CD4-positive, alpha-beta memory T cell (primary cell): ENCODE results near the gene ADAMTSL1. TPM values are rescaled to one million over a fixed set of nuclear protein-coding genes. Genes with fewer than 3 reads are reported as not detected.

Experiments
- CTCF ChIA-PET: fragments of 350-600 bp; sonication (Branson Sonifier 250); formaldehyde crosslinking; loops from one replicate; lab custom pipeline; 2021; ENCODE audit warnings: inconsistent platforms; ENCODE audit not compliant: partially characterized antibody; lab: Charles Lee
- POLR2A ChIA-PET: fragments of 350-600 bp; sonication (Branson Sonifier 250); formaldehyde crosslinking; loops from one replicate; lab custom pipeline; 2021; ENCODE audit not compliant: partially characterized antibody; lab: Charles Lee
- DNase-seq, 5 donors: peaks; one replicate each; pipeline versions ENCODE4 v3.0.0 to v3.0.0-alpha.2; 2020 to 2022; ENCODE audit warnings: mixed read lengths in 1 of 5
- H3K27ac ChIP-seq: one replicate; pipeline ENCODE4 v1.7.0; 2013; ENCODE audit warnings: low read depth, low read length
- H3K27me3 ChIP-seq: 2 replicates; pipeline ENCODE4 v1.7.0; 2013; ENCODE audit warnings: mild to moderate bottlenecking, low read length, moderate library complexity; ENCODE audit not compliant: insufficient read depth
- H3K36me3 ChIP-seq: 2 replicates; pipeline ENCODE4 v1.7.0; 2013; ENCODE audit warnings: mild to moderate bottlenecking, low read length, moderate library complexity; ENCODE audit not compliant: insufficient read depth
- H3K4me1 ChIP-seq: 2 replicates; pipeline ENCODE4 v1.7.0; 2013; ENCODE audit warnings: mild to moderate bottlenecking, low read length, moderate library complexity; ENCODE audit not compliant: insufficient read depth
- H3K4me3 ChIP-seq, 2 donors: one replicate each; pipeline ENCODE4 v1.7.0; 2013; ENCODE audit warnings: low read length in 2 of 2, mild to moderate bottlenecking in 1 of 2
- H3K9me3 ChIP-seq, 2 donors: one replicate each; pipeline ENCODE4 v1.7.0; 2013; ENCODE audit warnings: low read length in 2 of 2, control low read depth in 1 of 2; ENCODE audit not compliant: control insufficient read depth in 1 of 2
- H3K27ac Mint-ChIP-seq, 7 donors: one replicate each; pipeline ENCODE4 v1.8.0; 2020 to 2021; ENCODE audit warnings: mixed read lengths in 7 of 7, mild to moderate bottlenecking in 6 of 7, inconsistent platforms in 3 of 7, moderate library complexity in 3 of 7
- H3K27me3 Mint-ChIP-seq, 2 donors: one replicate each; pipeline ENCODE4 v1.8.0; 2020 to 2021; ENCODE audit warnings: mixed read lengths in 2 of 2
- H3K36me3 Mint-ChIP-seq, 2 donors: one replicate each; pipeline ENCODE4 v1.8.0; 2020 to 2021; ENCODE audit warnings: mixed read lengths in 2 of 2, inconsistent platforms in 1 of 2, mild to moderate bottlenecking in 1 of 2
- H3K4me1 Mint-ChIP-seq, 4 donors: one replicate each; pipeline ENCODE4 v1.8.0; 2020 to 2021; ENCODE audit warnings: mixed read lengths in 4 of 4, mild to moderate bottlenecking in 1 of 4
- H3K4me3 Mint-ChIP-seq, 8 donors: one replicate each; pipeline ENCODE4 v1.8.0; 2020 to 2021; ENCODE audit warnings: mixed read lengths in 8 of 8, mild to moderate bottlenecking in 7 of 8, moderate library complexity in 6 of 8, inconsistent platforms in 3 of 8
- H3K9me3 Mint-ChIP-seq, 8 donors: one replicate each; pipeline ENCODE4 v1.8.0; 2020 to 2021; ENCODE audit warnings: mixed read lengths in 8 of 8, mild to moderate bottlenecking in 5 of 8, inconsistent platforms in 3 of 8, moderate library complexity in 1 of 8
- intact Hi-C: fragments of 100-400 bp; cut with micrococcal nuclease; formaldehyde crosslinking; loops from one replicate; pipeline ENCODE4 v1.15.1; 2023
- polyA plus RNA-seq, 2 donors: library from polyadenylated mRNA; unstranded; fragments of 300-500 nt; fragmentation: Illumina TruSeq; gene quantifications; one replicate each; pipeline ENCODE4 v1.2.3, GENCODE V29; 2021
- total RNA-seq, 2 experiments: library from RNA; stranded (reverse); gene quantifications; one replicate each; pipeline ENCODE4 v1.2.3, GENCODE V29; 2021

ADAMTSL1 gene
- total and polyA plus RNA-seq, 4 experiments from 2014 or later, result not detected

DNA sequence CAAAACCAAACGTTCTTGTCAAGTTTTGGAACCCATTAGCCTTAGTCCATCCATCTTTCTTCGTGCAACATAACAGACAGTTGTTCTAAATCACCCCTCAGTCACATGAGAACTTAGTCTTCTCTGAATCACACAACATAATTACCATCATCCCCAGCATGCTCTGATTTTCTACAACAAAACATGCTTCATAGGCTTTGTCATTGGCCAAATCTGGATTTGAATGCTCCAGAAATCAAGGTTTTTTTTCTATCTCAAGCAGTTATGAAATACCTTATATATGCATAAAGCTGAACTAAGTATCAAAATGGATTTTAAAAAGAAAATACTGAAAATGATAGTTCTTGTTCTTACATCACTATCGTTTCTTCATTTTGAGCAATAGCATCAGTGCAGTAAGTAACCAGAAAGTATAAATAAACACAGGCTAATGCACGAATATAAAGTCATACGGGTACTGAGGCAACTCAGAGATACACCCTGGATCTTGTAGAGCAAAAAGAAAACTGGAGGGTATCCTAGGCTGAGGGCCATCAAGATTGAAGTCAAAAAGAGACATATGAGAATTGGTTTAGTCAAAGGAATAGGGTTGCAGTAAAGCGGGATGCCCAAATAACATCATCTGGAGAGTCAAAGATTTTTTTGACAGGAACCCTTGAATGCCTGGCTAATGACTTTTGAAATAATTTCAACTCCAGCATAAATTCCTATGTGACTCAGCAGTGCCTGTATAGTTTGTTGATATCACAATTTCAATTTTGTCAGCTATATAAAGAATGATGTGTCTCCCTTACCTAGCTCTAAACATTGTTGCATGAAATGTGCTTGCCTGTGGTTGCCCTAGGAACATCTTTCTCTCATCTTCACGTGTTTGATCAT, 164.7 kb downstream of the ADAMTSL1 start:
- Mint-ChIP-seq H3K36me3 (no peaks in the 10 kb centered on the region), H3K4me3 (no peak overlapping the region), H3K27me3 (no peaks in the 10 kb centered on the region), H3K27ac (no peak overlapping the region), H3K9me3 (peaks cover 0 to 5% (median 0%) of the 10 kb centered on the region in 8 donors), H3K4me1 (no peaks in the 10 kb centered on the region)
- H3K27ac ChIP-seq, result no peak overlapping the region
- ChIA-PET POLR2A (no interaction called here), CTCF (no interaction called here)
- H3K9me3 ChIP-seq, result no peaks in the 10 kb centered on the region
- no peak for DNase-seq
- no peaks in the 10 kb centered on the region for H3K4me1 ChIP-seq
- H3K4me3 ChIP-seq, result no peak overlapping the region
- intact Hi-C loops, result no loop called here
- H3K27me3 ChIP-seq, result no peaks in the 10 kb centered on the region
- no peaks in the 10 kb centered on the region for H3K36me3 ChIP-seq

- intact Hi-C loops, result no loop called here
- Mint-ChIP-seq H3K36me3 (no peaks in the 10 kb centered on the region), H3K9me3 (peaks cover 0 to 7% (median 0%) of the 10 kb centered on the region in 8 donors), H3K4me3 (no peak overlapping the region), H3K4me1 (no peaks in the 10 kb centered on the region), H3K27me3 (no peaks in the 10 kb centered on the region), H3K27ac (no peak overlapping the region)
- Histone ChIP-seq H3K27me3 (no peaks in the 10 kb centered on the region), H3K4me3 (no peak overlapping the region), H3K27ac (no peak overlapping the region), H3K4me1 (no peaks in the 10 kb centered on the region), H3K9me3 (no peaks in the 10 kb centered on the region), H3K36me3 (no peaks in the 10 kb centered on the region)
- ChIA-PET CTCF (no interaction called here), POLR2A (no interaction called here)
- no peak for DNase-seq
Observed at GRCh38 chr9:18639911-18640310, 166.0 kb downstream of the ADAMTSL1 start.

DNA sequence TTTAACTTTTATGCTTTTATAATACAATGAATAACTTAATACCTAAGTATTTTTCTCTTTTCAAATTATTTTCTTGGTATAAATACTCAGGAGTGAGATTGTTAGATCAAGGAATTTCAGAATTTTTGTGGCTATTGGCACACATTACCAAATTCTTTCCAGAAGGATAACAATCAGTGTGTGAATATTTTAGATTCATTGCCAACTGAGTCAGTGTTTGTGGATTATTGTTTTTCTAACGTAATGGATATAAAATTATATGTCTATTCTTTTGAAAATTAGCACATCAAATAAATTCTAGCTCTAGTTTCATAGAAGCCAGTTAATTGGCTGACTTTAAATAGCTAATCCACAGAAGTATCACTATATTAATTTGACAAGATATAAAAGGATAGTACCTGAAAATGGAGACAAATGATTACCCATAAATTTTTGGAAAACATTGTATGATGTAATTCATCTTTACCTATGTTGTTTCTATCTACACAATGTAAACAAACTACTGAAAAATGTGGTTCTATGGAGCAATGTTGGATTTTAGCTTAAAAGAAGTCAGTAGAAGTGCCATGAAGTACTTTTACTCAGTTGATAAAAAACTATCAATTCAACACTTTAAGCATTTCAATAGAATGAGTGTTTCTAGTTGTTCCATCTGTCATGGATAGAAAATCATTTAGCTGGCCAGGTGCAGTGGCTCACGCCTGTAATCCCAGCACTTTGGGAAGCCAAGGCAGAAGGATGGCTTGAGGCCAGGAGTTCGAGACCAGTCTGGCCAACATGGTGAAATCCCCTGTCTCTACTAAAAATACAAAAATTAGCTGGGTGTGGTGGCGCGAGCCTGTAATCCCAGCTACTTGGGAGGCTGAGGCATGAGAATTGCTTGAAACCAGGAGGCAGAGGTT, 185.1 kb downstream of the ADAMTSL1 start:
- H3K27ac ChIP-seq, result no peak overlapping the region
- H3K4me3 Mint-ChIP-seq, result no peak overlapping the region
- no peaks in the 10 kb centered on the region for H3K9me3 Mint-ChIP-seq
- no peak overlapping the region for H3K4me3 ChIP-seq
- H3K27ac Mint-ChIP-seq, result no peak overlapping the region
- CTCF ChIA-PET, result no interaction called here
- no peaks in the 10 kb centered on the region for H3K27me3 ChIP-seq
- H3K4me1 Mint-ChIP-seq, result no peaks in the 10 kb centered on the region
- H3K4me1 ChIP-seq, result no peaks in the 10 kb centered on the region
- intact Hi-C loops, result no loop called here
- peaks cover 0 to 1% of the 10 kb centered on the region in 2 donors for H3K27me3 Mint-ChIP-seq
- H3K36me3 Mint-ChIP-seq, result no peaks in the 10 kb centered on the region
- DNase-seq, result no peak
- H3K9me3 ChIP-seq, result no peaks in the 10 kb centered on the region
- no peaks in the 10 kb centered on the region for H3K36me3 ChIP-seq
- POLR2A ChIA-PET, result no interaction called here

DNA sequence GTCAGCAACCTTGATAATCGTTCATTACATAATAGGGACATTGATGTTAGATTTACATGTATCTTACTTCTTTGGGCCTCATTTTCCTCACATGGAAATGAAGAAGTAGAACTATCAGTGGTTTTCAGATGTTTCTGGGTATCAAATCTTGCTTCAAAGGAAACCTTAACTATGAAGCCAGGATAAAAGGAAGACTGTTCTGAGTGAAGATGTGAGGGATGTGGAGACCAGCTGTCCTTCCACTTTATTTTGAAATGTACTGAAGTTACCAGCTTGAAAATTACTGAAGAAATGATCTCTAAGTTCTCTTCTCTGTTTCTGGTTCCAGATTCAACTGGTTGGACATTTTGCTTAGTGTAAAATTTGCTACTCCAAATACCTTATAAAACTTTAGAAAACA, 186.0 kb downstream of the ADAMTSL1 start:
- CTCF ChIA-PET, result no interaction called here
- Mint-ChIP-seq H3K4me3 (no peak overlapping the region), H3K36me3 (no peaks in the 10 kb centered on the region), H3K4me1 (no peaks in the 10 kb centered on the region), H3K27me3 (peaks cover 0 to 1% of the 10 kb centered on the region in 2 donors), H3K9me3 (no peaks in the 10 kb centered on the region), H3K27ac (no peak overlapping the region)
- Histone ChIP-seq H3K27me3 (no peaks in the 10 kb centered on the region), H3K9me3 (no peaks in the 10 kb centered on the region), H3K4me1 (no peaks in the 10 kb centered on the region), H3K27ac (no peak overlapping the region), H3K36me3 (no peaks in the 10 kb centered on the region), H3K4me3 (no peak overlapping the region)
- no peak for DNase-seq
- intact Hi-C loops, result no loop called here
- POLR2A ChIA-PET, result no interaction called here

DNA sequence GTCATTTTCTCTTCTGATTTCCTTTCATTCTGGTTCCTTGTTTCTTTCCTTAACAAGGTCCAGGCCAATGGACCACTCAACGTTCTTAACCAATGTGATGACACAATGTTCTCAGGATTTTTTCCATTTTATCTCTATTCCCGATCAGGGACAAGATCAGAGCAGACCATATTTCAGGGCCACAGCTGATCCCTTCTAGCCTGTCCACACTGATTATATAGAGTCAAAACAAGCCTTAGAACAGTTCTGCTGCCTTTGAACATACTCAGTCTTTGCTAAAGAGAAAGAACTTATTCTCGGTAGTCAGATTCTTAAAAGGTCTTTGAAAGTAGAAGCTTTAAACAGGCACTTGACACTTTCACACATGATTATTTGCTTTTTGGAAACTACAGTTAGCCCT, 188.4 kb downstream of the ADAMTSL1 start:
- Mint-ChIP-seq H3K9me3 (peaks cover 0 to 3% (median 0%) of the 10 kb centered on the region in 8 donors), H3K36me3 (no peaks in the 10 kb centered on the region), H3K4me3 (no peak overlapping the region), H3K27me3 (no peaks in the 10 kb centered on the region), H3K27ac (no peak overlapping the region), H3K4me1 (no peaks in the 10 kb centered on the region)
- no peak for DNase-seq
- Histone ChIP-seq H3K27me3 (no peaks in the 10 kb centered on the region), H3K27ac (no peak overlapping the region), H3K9me3 (no peaks in the 10 kb centered on the region), H3K36me3 (no peaks in the 10 kb centered on the region), H3K4me1 (no peaks in the 10 kb centered on the region), H3K4me3 (no peak overlapping the region)
- intact Hi-C loops, result no loop called here
- CTCF ChIA-PET, result no interaction called here
- POLR2A ChIA-PET, result no interaction called here

- Mint-ChIP-seq H3K4me1 (no peaks in the 10 kb centered on the region), H3K27me3 (no peaks in the 10 kb centered on the region), H3K27ac (no peak overlapping the region), H3K4me3 (no peak overlapping the region), H3K36me3 (no peaks in the 10 kb centered on the region), H3K9me3 (peaks cover 0 to 5% (median 0%) of the 10 kb centered on the region in 8 donors)
- ChIA-PET CTCF (no interaction called here), POLR2A (no interaction called here)
- no peaks in the 10 kb centered on the region for H3K4me1 ChIP-seq
- no peak overlapping the region for H3K27ac ChIP-seq
- H3K9me3 ChIP-seq, result no peaks in the 10 kb centered on the region
- no peak for DNase-seq
- intact Hi-C loops, result no loop called here
- H3K36me3 ChIP-seq, result no peaks in the 10 kb centered on the region
- no peak overlapping the region for H3K4me3 ChIP-seq
- no peaks in the 10 kb centered on the region for H3K27me3 ChIP-seq
Observed at GRCh38 chr9:18665947-18666346, 192.0 kb downstream of the ADAMTSL1 start.

DNA sequence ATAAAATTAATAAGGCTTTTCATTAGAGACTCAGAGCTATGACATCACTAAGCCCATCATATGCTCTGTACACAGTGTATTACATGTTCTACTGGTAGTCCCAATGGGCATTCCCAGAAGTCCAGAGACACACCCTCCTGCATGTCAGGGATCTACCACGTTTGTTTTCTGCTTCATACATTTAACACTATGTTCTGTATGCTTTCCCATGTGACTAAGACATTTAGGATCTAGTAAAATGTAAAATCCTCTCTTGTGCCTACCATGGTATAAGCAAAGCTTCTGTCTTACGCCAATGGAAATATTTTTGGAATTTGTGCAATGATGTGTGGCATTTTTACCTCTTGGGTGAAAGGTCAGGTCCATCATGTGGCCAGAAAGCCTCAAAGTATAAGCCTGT, 192.4 kb downstream of the ADAMTSL1 start:
- ChIA-PET CTCF (no interaction called here), POLR2A (no interaction called here)
- no peaks in the 10 kb centered on the region for H3K9me3 ChIP-seq
- intact Hi-C loops, result no loop called here
- no peak overlapping the region for H3K27ac Mint-ChIP-seq
- no peaks in the 10 kb centered on the region for H3K4me1 ChIP-seq
- peaks cover 0 to 5% (median 0%) of the 10 kb centered on the region in 8 donors for H3K9me3 Mint-ChIP-seq
- no peaks in the 10 kb centered on the region for H3K36me3 Mint-ChIP-seq
- no peaks in the 10 kb centered on the region for H3K36me3 ChIP-seq
- no peak overlapping the region for H3K27ac ChIP-seq
- no peaks in the 10 kb centered on the region for H3K4me1 Mint-ChIP-seq
- H3K27me3 ChIP-seq, result no peaks in the 10 kb centered on the region
- no peak overlapping the region for H3K4me3 Mint-ChIP-seq
- no peak for DNase-seq
- no peak overlapping the region for H3K4me3 ChIP-seq
- H3K27me3 Mint-ChIP-seq, result peaks cover 0 to 2% of the 10 kb centered on the region in 2 donors
